ENCODE measurements around the gene HTATIP2.

- no peak for TF ChIP-seq POLR2A (IDR thresholded peaks at IDR 0.05)
- TF ChIP-seq, protein P1, sequence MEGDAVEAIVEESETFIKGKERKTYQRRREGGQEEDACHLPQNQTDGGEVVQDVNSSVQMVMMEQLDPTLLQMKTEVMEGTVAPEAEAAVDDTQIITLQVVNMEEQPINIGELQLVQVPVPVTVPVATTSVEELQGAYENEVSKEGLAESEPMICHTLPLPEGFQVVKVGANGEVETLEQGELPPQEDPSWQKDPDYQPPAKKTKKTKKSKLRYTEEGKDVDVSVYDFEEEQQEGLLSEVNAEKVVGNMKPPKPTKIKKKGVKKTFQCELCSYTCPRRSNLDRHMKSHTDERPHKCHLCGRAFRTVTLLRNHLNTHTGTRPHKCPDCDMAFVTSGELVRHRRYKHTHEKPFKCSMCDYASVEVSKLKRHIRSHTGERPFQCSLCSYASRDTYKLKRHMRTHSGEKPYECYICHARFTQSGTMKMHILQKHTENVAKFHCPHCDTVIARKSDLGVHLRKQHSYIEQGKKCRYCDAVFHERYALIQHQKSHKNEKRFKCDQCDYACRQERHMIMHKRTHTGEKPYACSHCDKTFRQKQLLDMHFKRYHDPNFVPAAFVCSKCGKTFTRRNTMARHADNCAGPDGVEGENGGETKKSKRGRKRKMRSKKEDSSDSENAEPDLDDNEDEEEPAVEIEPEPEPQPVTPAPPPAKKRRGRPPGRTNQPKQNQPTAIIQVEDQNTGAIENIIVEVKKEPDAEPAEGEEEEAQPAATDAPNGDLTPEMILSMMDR (IDR thresholded peaks at IDR 0.05), result no peak
Measured at GRCh38 chr11:20327377-20327935, 36.1 kb upstream of the HTATIP2 start.

Data from transverse colon (tissue), 3 donors.